ENCODE results near the gene C1S.

C1S gene

GRCh38 chr12:7114008-7114407 is 53.5 kb downstream of the C1S start:
- TF ChIP-seq CTCF (conservative IDR thresholded peaks at IDR 0.05), result no peak
- H3K27ac ChIP-seq, result no peak overlapping the region

- TF ChIP-seq CTCF (conservative IDR thresholded peaks at IDR 0.05), result no peak
- H3K27ac ChIP-seq, result no peak overlapping the region
Observed at GRCh38 chr12:7114851-7115250, 54.3 kb downstream of the C1S start.

GRCh38 chr12:7116196-7116595 is 55.7 kb downstream of the C1S start:
- TF ChIP-seq CTCF (conservative IDR thresholded peaks at IDR 0.05), result no peak
- no peak overlapping the region for H3K27ac ChIP-seq

- no peak for TF ChIP-seq CTCF (conservative IDR thresholded peaks at IDR 0.05)
- no peak overlapping the region for H3K27ac ChIP-seq
Observed at GRCh38 chr12:7116916-7117315, 56.4 kb downstream of the C1S start.

- TF ChIP-seq CTCF (conservative IDR thresholded peaks at IDR 0.05), result no peak
- H3K27ac ChIP-seq, result no peak overlapping the region
Observed at GRCh38 chr12:7117670-7118069, 57.2 kb downstream of the C1S start.

GRCh38 chr12:7118881-7119280 is 58.4 kb downstream of the C1S start:
- TF ChIP-seq CTCF (conservative IDR thresholded peaks at IDR 0.05), result no peak

GRCh38 chr12:7120166-7120565 is 59.6 kb downstream of the C1S start:
- TF ChIP-seq CTCF (conservative IDR thresholded peaks at IDR 0.05), result no peak
- H3K27ac ChIP-seq, result no peak overlapping the region

More at GRCh38 chr12:7118881-7119280, 58.4 kb downstream of the C1S start:
- H3K27ac ChIP-seq, result no peak overlapping the region

All from VCaP (cell line).